ENCODE measurements around the gene TMCO4.

GRCh38 chr1:19844731-19845495 is 45.2 kb upstream of the TMCO4 start:
- TF ChIP-seq CTCF (conservative IDR thresholded peaks at IDR 0.05; ENCODE audit: low read depth, low read length) (no peak), EZH2 (IDR thresholded peaks at IDR 0.05; ENCODE audit: borderline replicate concordance, low read depth, low read length, poor library complexity, severe bottlenecking) (no peak)

Measured in A673 (cell line).